Inflammatory macrophage (primary cell): ENCODE data around the gene SORBS1.

Source experiments
- DNase-seq, 2 donors: peaks; one replicate each; pipeline ENCODE4 v3.0.0-alpha.2; 2020 to 2022

Gene SORBS1

DNA sequence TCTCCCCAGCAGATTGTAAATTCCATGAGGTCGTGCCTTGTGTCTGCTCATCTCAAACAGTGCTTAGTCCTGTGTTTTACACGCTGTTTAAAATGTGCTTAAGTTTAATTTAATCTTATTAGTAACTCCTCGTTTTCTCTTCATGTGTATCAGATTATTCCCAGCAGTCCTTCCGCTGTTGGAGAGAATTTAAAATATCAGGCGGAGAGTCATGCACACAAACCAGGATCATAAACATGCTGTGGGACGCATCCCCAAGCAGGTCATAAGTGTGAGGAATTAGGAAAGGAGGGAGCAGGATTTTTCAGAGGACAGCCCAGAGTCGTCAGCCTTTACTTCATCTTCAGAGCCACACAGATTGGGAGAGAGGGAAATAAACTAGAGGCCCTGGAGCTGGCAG is 4.2 kb upstream of the SORBS1 start:
- DNase-seq = no peak

DNA sequence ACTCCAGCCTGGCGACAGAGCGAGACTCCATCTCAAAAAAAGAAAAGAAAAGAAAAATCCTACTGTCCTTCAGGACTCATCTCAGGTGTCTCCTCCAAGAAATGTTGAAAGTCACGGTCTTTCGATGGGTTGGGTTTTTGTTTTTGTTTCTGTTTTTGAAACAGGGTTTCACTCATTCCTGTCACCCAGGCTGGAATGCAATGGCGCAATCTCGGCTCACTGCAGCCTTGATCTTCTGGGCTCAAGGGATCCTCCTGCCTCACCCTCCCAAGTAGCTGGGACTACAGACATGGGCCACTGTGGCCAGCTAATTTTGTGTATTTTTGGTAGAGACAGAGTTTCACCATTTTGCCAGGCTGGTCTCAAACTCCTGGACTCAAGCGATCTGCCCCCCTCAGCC is 3.1 kb upstream of the SORBS1 start:
- DNase-seq = no peak

DNA sequence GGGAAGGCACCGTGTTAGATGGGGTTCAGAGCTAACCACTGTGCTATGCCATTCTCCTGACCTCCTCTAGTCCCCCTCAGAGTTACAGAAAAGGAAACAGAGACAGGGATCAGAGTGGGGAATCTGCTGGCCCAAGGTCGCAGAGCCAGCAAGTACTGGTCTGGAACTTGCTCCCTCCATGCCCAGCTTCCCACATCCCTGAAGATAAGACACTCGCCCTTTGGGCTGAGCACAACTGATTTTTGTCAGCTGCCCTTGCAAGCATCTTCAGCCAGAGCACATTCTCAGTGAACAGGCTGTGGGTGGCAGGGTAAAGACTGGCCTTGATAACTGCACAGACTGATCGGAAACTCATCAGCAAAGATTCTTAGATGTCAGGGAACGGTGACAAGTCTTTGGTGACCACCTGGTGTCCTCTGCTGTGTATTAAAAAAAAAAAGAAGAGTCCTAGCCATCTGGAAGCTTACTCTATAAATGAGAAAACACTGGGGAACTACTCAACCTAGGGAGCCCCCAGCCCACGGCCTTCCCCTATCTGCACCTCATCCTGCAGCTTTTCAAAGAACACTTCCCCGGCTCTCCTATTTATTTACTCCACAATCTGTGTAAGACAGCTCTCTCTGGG is 1.3 kb upstream of the SORBS1 start:
- DNase-seq = no peak

DNA sequence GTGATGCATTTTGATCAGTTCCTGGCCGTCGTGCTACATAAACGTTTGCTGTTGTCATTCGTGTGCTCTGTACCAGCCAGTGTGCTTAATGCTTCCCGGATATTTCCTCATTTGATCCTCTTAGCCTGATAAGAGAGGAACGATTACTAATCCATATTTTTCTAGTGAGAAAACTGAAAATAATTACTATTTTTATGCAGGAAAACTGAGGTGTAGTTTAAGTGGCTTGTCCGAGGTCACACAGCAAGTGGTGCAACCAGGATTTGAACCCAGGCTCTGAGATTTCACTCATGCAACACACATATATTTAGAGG is 650 bp upstream of the SORBS1 start:
- DNase-seq = no peak

DNA sequence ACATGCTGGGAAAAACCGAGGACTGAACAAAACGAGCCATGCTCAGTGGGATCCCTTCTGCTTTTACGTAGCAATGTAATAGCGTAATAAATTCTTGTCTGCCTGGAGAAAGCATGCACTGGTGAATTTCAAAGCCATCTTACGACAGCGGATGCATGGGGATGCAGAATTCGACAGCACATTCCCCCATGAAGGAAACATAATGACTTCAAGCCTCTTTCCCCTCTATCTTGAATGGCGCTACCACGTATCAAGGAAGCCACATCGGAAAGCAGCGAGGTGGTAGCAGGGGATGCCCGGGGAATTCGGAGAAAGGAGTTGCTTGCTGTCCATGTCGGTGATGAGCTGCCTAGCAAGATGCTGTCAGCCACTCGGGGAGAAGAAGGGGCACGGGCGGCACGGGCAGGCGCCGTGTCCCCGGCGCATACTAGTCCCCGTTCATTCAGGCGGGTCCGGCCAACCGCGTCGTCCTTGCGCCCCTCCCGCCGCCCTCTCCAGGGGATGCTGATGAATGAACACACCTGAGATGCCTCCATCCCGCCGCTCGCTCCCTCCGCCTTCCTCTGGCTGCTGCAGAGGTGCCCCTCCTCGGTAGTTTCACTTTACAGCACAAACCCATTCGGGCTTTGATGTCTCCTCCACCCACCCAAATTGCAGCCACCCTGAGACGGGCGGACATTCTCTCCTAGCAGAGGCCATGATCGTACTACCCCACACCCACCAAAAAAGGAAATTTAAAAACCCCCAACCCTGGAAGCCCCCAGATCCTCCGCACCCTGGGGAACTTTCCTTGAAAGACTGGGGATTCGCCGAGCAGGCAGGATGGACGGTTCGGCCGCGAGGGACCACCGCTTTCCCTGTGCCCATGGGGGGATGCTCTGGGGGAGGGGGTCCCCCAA is 644 bp downstream of the SORBS1 start:
- DNase-seq = no peak

DNA sequence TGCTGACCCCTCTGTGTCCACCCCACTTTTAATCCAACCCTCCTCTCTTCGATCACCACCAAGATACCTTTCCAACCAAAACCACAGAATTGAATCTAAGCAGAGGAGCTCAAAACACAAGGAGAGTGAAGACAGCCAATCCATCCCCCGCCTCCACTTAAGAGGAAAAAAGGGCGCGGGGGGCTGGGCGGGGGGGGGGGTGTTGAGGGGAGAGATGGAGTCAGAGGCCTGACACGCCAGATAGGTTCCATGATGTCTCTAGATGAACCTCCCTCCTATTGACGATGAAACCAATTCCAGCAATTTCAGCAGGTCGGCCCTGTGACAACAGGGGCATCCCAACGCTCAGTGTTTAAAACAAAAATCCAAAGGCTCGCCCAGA is 1.3 kb downstream of the SORBS1 start:
- DNase-seq = no peak

DNA sequence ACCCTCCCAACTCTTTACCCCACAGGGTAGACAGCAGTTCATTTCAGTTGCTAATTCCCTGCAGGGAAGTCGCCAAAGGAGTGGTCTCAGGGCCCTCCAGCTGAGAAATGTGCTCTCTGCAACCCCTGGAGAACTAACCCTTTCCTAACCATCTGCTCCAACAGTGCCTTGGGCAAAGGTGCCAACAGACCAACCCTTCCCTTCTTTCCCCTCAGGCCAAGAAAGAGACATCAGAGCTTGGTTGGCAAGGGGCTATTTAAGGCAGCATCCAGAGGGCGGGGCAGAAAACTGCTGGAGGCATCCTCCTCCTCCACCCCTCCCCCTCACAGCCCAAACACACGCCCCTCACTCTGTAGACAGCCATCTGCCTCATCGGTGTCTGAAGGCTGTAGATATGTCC is 1.7 kb downstream of the SORBS1 start:
- no peak for DNase-seq

DNA sequence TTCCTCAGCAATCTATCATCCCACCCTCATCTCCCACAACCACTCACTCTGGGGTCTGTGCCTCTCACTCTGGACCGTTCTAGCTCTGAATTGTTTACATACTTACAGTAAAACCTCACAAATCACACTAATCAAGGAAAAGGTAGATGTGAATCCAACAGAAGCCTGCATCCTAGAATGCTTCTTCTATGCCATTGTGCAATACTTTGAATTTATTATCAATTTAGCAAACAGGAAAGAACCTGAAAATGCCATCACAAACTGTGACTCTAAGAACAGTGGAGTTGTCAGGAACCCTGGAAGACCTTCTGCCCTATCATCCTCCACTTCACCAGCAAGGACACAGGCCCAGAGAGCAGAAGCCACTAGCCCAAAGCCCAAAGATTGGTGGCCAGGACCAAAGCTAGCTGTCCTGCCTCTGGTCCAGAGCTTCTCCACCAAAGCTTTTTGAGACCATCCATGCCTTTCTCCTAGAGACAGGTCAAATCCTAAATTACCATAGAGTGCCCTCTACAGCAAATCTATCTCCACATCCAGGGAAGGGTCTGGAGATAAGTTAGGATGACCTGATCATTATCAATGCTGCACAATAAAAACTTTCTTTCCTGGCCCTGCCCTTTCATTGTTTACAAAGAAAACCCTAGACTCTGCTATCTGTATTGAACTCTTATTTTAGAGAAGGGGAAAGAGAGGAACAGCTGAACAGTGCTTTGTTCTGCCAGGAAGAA is 2.4 kb downstream of the SORBS1 start:
- DNase-seq = no peak

DNA sequence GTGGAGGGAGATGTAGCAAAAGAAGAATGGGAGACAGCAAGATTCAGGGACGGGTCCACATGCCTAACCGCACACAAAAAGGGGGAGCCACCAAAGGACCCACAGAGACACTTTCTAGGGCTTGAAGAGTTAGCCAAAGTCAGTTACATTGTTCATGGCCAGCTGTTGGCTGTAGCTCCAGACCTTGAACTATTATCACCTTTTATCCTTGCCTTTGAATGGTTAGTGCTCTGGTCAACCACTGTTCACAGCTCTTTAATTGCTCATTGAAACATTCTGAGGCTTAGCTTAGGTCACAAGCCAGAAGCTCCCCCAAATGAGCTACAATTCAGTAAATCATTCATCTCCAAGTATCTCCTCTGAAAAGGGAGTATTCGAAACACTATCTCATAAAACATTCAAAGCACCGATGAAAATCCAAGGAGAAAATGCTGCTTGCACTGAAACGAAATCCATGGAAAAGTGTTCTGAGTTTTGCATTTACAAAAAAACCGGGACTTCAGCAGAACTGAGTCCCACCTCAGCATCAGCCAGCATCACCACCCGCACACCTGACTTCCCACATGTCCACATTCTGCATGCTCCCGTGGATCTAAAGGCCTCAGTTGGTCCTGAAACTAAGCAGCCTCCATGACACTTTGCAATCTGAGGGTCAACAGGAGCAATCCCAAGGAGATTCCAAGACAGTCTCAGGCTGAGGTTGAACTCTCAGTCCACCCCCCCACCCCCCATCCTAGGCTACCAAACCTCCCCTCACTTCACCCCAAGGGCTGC is 4.0 kb downstream of the SORBS1 start:
- no peak for DNase-seq

DNA sequence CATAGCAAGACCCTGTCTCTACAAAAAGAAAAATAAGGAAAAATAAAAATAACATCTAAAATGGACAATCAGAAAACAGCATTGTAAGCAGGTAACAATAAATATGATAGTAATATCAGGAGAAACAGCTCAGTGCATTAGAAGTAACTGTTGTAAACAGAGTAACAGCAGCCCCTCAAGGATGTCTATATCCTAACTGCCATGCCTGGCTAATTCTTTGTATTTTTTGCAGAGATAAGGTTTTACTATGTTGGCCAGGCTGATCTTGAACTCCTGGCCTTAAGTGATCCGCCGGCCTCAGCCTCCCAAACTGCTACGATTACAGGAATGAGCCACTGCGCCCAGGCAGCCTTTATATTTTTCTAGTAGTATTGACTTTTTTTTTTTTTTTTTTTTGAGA is 7.5 kb downstream of the SORBS1 start:
- no peak for DNase-seq

DNA sequence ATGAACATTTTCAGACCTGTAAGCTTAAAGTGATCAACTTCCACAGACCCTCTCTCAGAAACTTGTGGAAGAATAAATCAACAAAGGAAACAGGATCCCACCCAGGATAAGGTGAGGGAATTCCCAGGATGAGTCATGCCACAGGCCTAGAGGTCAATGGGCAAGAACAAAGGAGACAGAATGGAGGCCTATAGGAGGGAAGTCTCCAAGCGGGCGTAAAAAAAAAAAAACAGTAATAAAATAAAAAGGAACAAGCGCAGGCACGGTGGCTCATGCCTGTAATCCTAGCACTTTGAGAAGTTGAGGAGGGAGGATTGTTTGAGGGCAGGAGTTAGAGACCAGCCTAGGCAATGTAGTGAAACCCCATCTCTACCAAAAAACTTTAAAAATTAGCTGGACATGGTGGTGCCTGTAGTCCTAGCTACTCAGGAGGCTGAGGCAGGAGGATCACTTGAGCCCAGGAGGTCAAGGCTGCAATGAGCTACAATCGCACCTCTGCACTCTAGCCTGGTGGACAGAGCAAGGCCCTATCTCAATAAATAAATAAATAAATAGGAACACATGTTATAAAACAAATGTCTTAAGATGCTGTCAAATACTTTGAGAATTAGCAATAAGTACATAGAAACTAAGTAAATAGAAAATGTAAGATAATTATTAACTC is 8.4 kb downstream of the SORBS1 start:
- DNase-seq = no peak

DNA sequence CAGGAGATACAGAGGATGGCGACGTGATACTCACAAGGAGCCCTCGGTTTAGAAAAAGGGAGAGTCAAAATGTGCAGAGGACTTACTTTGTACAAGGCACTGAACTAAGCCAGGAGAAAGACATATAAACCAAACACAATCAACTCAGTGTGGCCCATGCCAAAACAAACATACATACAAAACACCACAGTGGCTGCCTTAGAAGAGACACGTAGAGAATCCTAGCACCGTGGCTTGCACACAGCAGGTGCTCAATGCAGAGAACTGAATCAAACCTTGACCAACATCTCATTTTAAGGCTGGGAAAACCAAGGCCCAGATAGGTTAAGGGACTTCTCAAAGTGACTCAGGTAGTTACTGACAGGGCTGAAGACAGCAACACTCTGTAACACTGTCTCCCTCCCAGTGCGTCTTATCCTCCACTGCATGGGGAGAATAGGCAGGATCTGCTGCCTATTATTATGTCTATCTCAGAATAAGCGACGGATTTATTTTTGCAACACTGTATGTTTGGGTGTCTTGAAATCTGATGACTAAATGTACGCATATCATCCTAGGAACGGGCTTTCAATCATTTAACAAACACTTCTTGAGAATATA is 11.0 kb downstream of the SORBS1 start:
- DNase-seq = no peak

DNA sequence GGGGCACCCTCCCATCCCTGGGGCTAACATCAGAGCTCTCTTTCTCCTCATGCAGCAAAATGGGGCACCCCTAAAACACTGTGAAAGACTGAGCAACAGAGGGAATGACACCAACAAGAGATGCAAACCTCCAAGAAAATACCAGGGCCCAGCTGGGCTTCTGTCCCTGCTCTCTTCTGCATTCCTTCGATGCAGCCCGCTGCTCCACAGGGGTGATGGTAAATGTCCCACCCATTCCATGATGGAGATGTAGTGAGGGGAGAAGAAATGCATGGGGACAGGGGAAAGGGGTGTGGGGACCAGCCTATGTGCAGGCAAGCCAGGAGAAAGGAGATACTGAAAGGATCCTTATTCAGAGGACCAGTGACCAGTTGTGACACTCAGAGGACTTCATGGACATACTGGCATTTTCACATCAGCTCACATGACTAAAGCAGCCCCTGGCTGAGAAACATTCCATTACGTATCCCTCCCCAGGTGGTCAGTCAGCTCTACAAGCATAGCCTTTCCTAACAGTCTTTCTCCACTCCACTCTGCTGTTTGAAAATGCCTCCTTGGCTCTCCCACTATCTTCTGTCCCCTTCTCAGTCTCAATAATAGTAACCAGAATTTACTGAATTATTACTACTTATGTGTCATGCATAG is 13.3 kb downstream of the SORBS1 start:
- DNase-seq = no peak

DNA sequence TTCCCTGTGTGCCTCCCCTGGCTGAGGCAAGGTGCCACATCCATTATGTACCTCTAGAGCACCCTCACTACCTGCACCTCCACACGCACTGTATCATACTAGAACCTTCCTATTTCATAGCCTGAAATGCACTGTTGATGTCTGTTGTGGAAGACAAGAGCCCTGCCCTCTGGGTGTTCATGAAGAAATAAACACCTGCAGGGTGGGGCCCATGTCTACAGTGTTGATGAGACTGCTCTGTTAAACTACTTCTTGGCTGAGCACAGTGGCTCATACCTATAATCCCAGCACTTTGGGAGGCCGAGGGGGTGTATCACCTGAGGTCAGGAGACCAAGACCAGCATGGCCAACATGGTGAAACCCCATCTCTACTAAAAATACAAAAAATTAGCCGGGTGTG is 14.0 kb downstream of the SORBS1 start:
- no peak for DNase-seq

DNA sequence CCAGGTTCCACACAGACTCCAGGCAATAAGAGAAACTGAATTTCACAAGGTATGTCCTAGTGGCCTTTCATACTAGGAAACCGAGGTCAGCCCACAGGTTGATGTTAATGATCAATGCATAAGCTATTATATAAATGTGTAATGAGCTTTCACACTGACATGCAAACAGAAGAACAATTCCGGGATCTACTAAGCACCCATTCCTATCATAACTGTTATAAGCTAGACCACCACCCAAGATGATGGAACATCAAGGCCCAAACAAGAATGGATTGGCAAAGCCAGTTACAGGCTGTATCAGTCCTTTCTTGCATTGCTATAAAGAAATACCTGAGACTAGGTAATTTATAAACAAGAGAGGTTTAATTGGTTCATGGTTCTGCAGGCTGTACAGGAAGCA is 15.2 kb downstream of the SORBS1 start:
- DNase-seq = no peak

DNA sequence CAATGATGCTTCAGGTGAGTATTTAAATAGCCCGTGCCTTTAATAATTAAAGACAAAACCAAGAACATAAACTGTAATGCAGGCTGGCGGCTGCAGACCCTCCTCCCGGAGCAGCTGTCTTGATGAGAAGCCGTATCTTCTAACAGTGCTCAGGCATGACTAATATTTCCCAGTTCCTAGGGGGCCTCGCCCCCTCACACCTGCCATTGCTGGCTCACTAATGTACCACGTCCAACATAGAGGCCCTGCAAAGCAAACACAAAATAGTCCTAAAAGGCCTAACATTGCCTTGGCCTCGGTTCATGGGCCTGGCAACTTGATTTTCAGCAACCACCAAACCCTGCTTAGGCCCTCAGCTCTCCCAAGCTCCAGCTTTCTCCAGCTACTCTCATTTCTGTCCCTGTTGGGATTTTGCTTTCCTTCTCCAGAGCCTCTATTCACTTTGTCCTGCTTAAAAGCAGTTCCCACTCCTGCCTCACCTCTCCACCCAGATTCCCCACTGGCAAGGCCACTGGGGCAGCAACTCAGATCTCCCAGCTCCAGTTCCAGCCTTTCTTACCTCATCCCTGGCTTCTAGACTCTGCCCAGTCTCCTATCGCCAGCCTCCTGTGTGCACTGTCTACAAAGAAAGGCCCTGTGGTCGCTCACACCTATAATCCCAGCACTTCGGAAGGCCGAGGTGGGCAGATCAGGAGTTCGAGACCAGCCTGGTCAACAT is 16.2 kb downstream of the SORBS1 start:
- no peak for DNase-seq

DNA sequence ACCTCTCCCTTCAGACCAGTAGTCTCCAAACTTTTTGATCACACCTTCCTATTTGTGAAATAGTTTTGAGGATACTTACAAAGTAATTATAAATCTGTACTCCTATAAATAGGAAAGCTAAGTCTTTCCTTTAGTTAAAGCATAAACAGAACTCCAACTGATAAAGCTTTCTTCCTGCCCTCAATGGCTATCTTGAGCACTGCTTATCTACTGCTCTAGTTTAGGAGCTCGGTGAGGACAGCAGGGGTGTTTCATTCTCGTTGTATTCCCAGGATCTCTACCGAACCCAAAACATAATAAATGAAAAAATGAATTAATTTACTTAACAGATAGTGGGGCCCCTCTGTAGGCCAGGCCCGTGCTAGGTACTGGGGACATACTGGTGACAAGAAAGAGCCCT is 17.7 kb downstream of the SORBS1 start:
- no peak for DNase-seq

DNA sequence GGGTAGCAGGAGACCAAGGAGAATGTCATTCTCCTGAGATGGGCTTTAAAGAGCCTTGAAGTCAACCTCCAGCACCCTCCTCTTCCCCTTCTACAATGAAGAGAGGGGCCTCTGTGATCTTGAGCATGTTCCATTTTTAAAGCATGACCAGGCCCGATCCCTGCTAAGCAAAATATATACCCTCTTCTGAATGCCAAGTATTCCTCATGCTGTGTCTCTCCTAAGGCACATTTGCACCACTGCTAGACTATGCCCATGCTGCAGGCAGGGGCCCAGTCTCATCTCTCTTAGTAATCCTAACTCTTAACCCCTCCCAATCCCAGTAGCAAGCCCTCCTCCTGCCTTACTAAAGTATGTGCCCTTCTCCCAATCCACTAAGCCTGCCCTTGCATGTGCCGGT is 18.4 kb downstream of the SORBS1 start:
- no peak for DNase-seq

DNA sequence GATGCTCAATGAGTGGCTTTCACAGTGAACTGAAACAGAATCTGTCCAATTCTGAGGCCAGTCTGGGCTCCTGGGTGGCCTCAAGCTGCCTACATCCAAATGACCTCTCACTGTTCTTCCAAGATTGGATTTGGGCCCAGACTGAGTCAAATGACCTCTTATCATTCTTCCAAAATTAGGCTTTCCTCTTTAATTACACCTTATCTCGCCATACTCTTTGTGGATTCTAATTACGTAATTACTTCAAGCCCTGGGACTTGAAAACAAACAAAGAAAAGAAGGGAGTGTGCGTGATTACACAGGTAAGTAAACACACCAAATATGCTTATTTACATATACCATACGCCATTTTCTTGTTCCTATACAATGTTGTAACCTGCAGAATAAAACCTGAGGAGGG is 18.8 kb downstream of the SORBS1 start:
- no peak for DNase-seq

DNA sequence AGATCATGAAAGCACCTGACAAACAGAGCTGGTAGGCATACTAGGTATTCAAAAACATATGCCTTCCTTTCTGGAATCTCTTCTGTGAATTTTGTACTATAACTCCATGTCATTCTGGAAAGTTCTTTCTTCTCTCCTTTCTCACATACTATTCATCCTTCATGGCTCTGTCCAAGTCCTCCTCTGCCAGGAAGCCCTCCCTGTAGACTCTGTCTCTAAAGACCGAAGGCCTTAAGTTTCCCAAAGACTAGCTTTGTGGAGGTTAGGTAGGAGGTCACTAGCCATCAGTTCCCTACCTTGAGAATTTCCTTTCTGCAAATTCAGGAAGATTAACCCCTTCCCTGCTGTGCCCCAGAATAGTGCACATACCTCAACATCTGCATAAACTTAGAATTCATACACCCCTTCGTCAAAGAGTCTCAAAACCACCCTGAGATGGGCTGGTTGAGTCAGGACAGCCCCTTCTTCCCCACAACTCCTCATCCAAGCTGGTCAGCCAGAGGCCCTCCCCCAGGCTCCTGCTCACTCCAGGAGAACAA is 20.6 kb downstream of the SORBS1 start:
- no peak for DNase-seq
